Endothelial cell of umbilical vein (primary cell): Measurements from ENCODE around the gene SAA4. TPM values are rescaled to one million over a fixed set of nuclear protein-coding genes. Genes with fewer than 3 reads are reported as not detected.
A peak's percentile ranks its signal among the peaks of the same experiment; 100 is the strongest.
"Not testable (repeated sequence)": the region's sequence is repeated elsewhere in the genome, so short reads cannot be mapped to it uniquely, and the experiment has no call there.

ENCODE experiments used
- BruUV-seq: library from RNA; stranded (reverse); fragments of 400-500 nt; replicated peaks from 2 replicates; lab custom pipeline; 2021; lab: Mats Ljungman, UMichigan
- CTCF ChIA-PET: fragments of 300-600, 350-600 bp; sonication (Branson Sonifier 250); formaldehyde crosslinking; loops from one replicate; lab custom pipeline; 2021; ENCODE audit warnings: antibody characterized with exemption, inconsistent platforms; lab: Charles Lee
- POLR2A ChIA-PET: fragments of 300-600, 350-600 bp; sonication (Branson Sonifier 250); formaldehyde crosslinking; loops from one replicate; lab custom pipeline; 2021; ENCODE audit warnings: antibody characterized with exemption, inconsistent platforms; lab: Charles Lee
- DNase-seq: peaks from one replicate; pipeline ENCODE4 v3.0.0-alpha.2; 2011; ENCODE audit warnings: low read depth, low spot score
- FAIRE-seq: peaks from 2 replicates; lab custom pipeline; 2011; peaks lifted over from hg19 to GRCh38; lab: Jason Lieb, UNC
- H2AFZ ChIP-seq: 2 replicates; pipeline ENCODE4 v1.6.0; 2012; ENCODE audit warnings: low read depth, low read length, control low read depth, inconsistent platforms
- H3K27ac ChIP-seq: 2 replicates; pipeline ENCODE4 v1.5.1; 2011; ENCODE audit warnings: low read depth, mild to moderate bottlenecking, control low read depth, low read length, moderate library complexity; ENCODE audit not compliant: insufficient read depth
- H3K27me3 ChIP-seq, 2 experiments: 2 replicates each; pipeline versions ENCODE4 v1.6.0 to v1.6.1; 2011; ENCODE audit warnings: low read length in 2 of 2, mixed read lengths in 1 of 2; ENCODE audit not compliant: control insufficient read depth in 2 of 2, insufficient read depth in 2 of 2
- H3K36me3 ChIP-seq, 2 experiments: 2 replicates in 1 of 2; 3 replicates in 1 of 2; pipeline ENCODE4 v1.5.1; 2011; ENCODE audit warnings: low read length in 2 of 2, mild to moderate bottlenecking in 1 of 2, moderate library complexity in 1 of 2; ENCODE audit not compliant: control insufficient read depth in 2 of 2, insufficient read depth in 2 of 2; ENCODE audit errors: extremely low read depth in 1 of 2
- H3K4me1 ChIP-seq: 3 replicates; pipeline ENCODE4 v1.5.1; 2011; ENCODE audit warnings: mild to moderate bottlenecking, low read length; ENCODE audit not compliant: control insufficient read depth, insufficient read depth; ENCODE audit errors: extremely low read depth
- H3K4me2 ChIP-seq: 2 replicates; pipeline ENCODE4 v1.6.1; 2011; ENCODE audit warnings: low read length, control low read depth, mixed read lengths; ENCODE audit not compliant: insufficient read depth
- H3K4me3 ChIP-seq, 3 experiments: fragments of 200-600 bp in 1 of 3; sonication (generic), shearing (Covaris generic) in 1 of 3; replicated peaks in 1 of 3; 2 replicates each; pipeline ENCODE4 v1.5.1; 2011 to 2016; ENCODE audit warnings: control low read depth in 3 of 3, low read length in 3 of 3, mild to moderate bottlenecking in 2 of 3, inconsistent platforms in 1 of 3, low read depth in 1 of 3, moderate library complexity in 1 of 3; ENCODE audit not compliant: insufficient read depth in 1 of 3
- H3K79me2 ChIP-seq: 2 replicates; pipeline ENCODE4 v1.6.0; 2012; ENCODE audit warnings: low read length, inconsistent platforms; ENCODE audit not compliant: control insufficient read depth, insufficient read depth
- H3K9ac ChIP-seq: replicated peaks from 2 replicates; pipeline ENCODE3; 2011; ENCODE audit warnings: low read length, control low read depth; ENCODE audit not compliant: insufficient read depth; ENCODE audit errors: extremely low read depth
- H3K9me1 ChIP-seq: replicated peaks from 3 replicates; pipeline ENCODE4 v1.6.0; 2011; ENCODE audit warnings: mild to moderate bottlenecking, low read length; ENCODE audit not compliant: control insufficient read depth, insufficient read depth; ENCODE audit errors: extremely low read depth
- H3K9me3 ChIP-seq: replicated peaks from 2 replicates; pipeline ENCODE4 v1.5.1; 2012; ENCODE audit warnings: low read length, inconsistent platforms; ENCODE audit not compliant: control insufficient read depth, insufficient read depth
- H4K20me1 ChIP-seq: replicated peaks from 2 replicates; pipeline ENCODE3; 2011; ENCODE audit warnings: mild to moderate bottlenecking, low read length; ENCODE audit not compliant: control insufficient read depth, insufficient read depth; ENCODE audit errors: extremely low read depth
- CTCF ChIP-seq, 2 donors: IDR thresholded peaks; 1 replicate in 1 of 2; 2 replicates in 1 of 2; pipeline ENCODE4 v1.5.1; 2011; ENCODE audit warnings: low read length in 2 of 2, mild to moderate bottlenecking in 2 of 2, moderate library complexity in 2 of 2, control low read depth in 1 of 2, inconsistent platforms in 1 of 2, low read depth in 1 of 2; ENCODE audit not compliant: insufficient read depth in 1 of 2; ENCODE audit errors: extremely low read depth in 1 of 2
- EZH2 ChIP-seq: IDR thresholded peaks from 2 replicates; pipeline ENCODE4 v1.6.1; 2012; ENCODE audit warnings: borderline replicate concordance, low read depth, mild to moderate bottlenecking, moderate library complexity, low read length, inconsistent platforms; ENCODE audit not compliant: severe bottlenecking
- GATA2 ChIP-seq: IDR thresholded peaks from 2 replicates; pipeline ENCODE4 v1.7.0; 2011; ENCODE audit warnings: low read depth, mild to moderate bottlenecking, moderate library complexity, mixed read lengths, low read length; ENCODE audit not compliant: insufficient read length, insufficient read depth
- POLR2AphosphoS5 ChIP-seq: IDR thresholded peaks from 2 replicates; pipeline ENCODE4 v1.6.1; 2012; ENCODE audit warnings: low read depth, mild to moderate bottlenecking, control low read depth, low read length, moderate library complexity; ENCODE audit not compliant: insufficient read depth
- dilution Hi-C: fragments of 300-500 bp; cut with MboI; formaldehyde crosslinking; loops from one replicate; pipeline ENCODE4 v1.15.0; 2019; ENCODE audit warnings: low sequenced_read_pairs; ENCODE audit not compliant: extremely low pct_ligation_motif_present
- intact Hi-C: fragments of 100-400 bp; cut with micrococcal nuclease; formaldehyde crosslinking; loops from one replicate; pipeline ENCODE4 v1.10.0; 2022
- polyA plus RNA-seq, 4 experiments: library from polyadenylated mRNA; depleted of rRNA in 3 of 4; stranded (reverse) in 3 of 4; unstranded in 1 of 4; fragments of >200 nt; gene quantifications; 2 replicates each; pipeline versions ENCODE4 v1.2.1 to v1.2.3, GENCODE V29; 2011 to 2012; ENCODE audit warnings: missing spikeins in 1 of 4
- total RNA-seq: library from RNA; stranded (reverse); gene quantifications from 2 replicates; pipeline ENCODE4 v1.2.3, GENCODE V29; 2021
- TF ChIP-seq, protein P1 (sequence below): IDR thresholded peaks from 2 replicates; pipeline ENCODE4 v1.6.1; 2011; ENCODE audit not compliant: insufficient read depth, insufficient read length

The SAA4 gene
- total and polyA plus RNA-seq, 2 donors (not counting 3 experiments of a cell fraction or from before 2014, with no cell fraction given) = not detected

GRCh38 chr11:18203723-18204122 lies 32.9 kb downstream of the SAA4 start:
- H3K36me3 ChIP-seq = no peaks in the 10 kb centered on the region
- ChIA-PET POLR2A (no interaction called here), CTCF (interaction anchor here (0.5 to 4.1 kb wide), 35 partner anchors 8 to 604 kb away, joined by 3 to 111 read pairs (median 4); partner anchors contain the start of gene SAAL1)
- H3K27me3 ChIP-seq = peaks cover 2 to 3% of the 10 kb centered on the region in 2 experiments
- no peak overlapping the region for H3K9ac ChIP-seq
- FAIRE-seq (peak; percentile 12), DNase-seq (peak; percentile 5)
- H3K9me1 ChIP-seq = no peaks in the 10 kb centered on the region
- H3K4me3 ChIP-seq = no peak overlapping the region
- H3K27ac ChIP-seq = no peak overlapping the region
- no peak overlapping the region for H3K4me2 ChIP-seq
- no peaks in the 10 kb centered on the region for H3K4me1 ChIP-seq
- no peak overlapping the region for H2AFZ ChIP-seq
- TF ChIP-seq POLR2AphosphoS5 (no peak), CTCF (IDR thresholded peaks at IDR 0.05; ENCODE audit: extremely low read depth in 1 of 2, insufficient read depth in 1 of 2, low read depth in 1 of 2, low read length in 2 of 2) (peak; percentile 45 to 62), GATA2 (no peak), EZH2 (no peak)
- TF ChIP-seq, protein P1, sequence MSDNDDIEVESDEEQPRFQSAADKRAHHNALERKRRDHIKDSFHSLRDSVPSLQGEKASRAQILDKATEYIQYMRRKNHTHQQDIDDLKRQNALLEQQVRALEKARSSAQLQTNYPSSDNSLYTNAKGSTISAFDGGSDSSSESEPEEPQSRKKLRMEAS = no peak
- intact Hi-C loops = loop anchor here (1.0 to 2.0 kb wide), 2 partner anchors 88 to 211 kb away; no protein-coding TSS in a partner anchor
- H4K20me1 ChIP-seq = no peaks in the 10 kb centered on the region
- H3K9me3 ChIP-seq = no peaks in the 10 kb centered on the region
- dilution Hi-C loops = no loop called here
- H3K79me2 ChIP-seq = no peaks in the 10 kb centered on the region
- BruUV-seq = no TSS peak

- dilution Hi-C loops, H2AFZ ChIP-seq, H3K27ac ChIP-seq, FAIRE-seq, H3K4me2 ChIP-seq, DNase-seq, H3K9me3 ChIP-seq, intact Hi-C loops, H3K27me3 ChIP-seq, BruUV-seq, H3K79me2 ChIP-seq, H3K36me3 ChIP-seq, CTCF ChIA-PET, H4K20me1 ChIP-seq, H3K4me1 ChIP-seq, H3K9me1 ChIP-seq, H3K9ac ChIP-seq, POLR2A ChIA-PET, H3K4me3 ChIP-seq: not testable (repeated sequence)
Observed at GRCh38 chr11:18197738-18198137, 38.9 kb downstream of the SAA4 start.
